SK-N-SH (cell line): ENCODE results near the gene PHF21A. TPM values are rescaled to one million over a fixed set of nuclear protein-coding genes. Genes with fewer than 3 reads are reported as not detected.

Experiments
- CTCF ChIA-PET: fragments of 300-600, 350-600 bp; formaldehyde crosslinking; extraction: SDS; loops from one replicate; lab custom pipeline; 2021; lab: Yijun Ruan, JAX
- POLR2A ChIA-PET: fragments of 350-600 bp; sonication (Branson Sonifier 250); formaldehyde crosslinking; extraction: SDS; loops from one replicate; lab custom pipeline; 2020; ENCODE audit warnings: antibody characterized with exemption, inconsistent platforms; lab: Yijun Ruan, JAX
- DNase-seq: peaks from one replicate; pipeline ENCODE4 v3.0.0; 2012
- H2AFZ ChIP-seq: fragments of 200-600 bp; sonication (generic); 2 replicates; pipeline ENCODE4 v1.8.1; 2016; ENCODE audit warnings: antibody characterized with exemption, mild to moderate bottlenecking, low read depth
- H3F3A ChIP-seq: fragments of 200-600 bp; sonication (generic); replicated peaks from 2 replicates; pipeline ENCODE3; 2016; ENCODE audit warnings: antibody characterized with exemption, mild to moderate bottlenecking; ENCODE audit not compliant: insufficient read depth
- H3K27ac ChIP-seq, 2 experiments: fragments of 200-500 bp in 1 of 2; fragments of 200-600 bp in 1 of 2; sonication (Bioruptor generic) in 1 of 2; sonication (generic), shearing (Covaris generic) in 1 of 2; 2 replicates each; pipeline versions ENCODE4 v1.5.1 to v1.6.1; 2014 to 2016; ENCODE audit warnings: low read depth in 2 of 2, inconsistent platforms in 1 of 2, low read length in 1 of 2, mild to moderate bottlenecking in 1 of 2, mixed read lengths in 1 of 2
- H3K27me3 ChIP-seq: fragments of 200-600 bp; sonication (generic), shearing (Covaris generic); 2 replicates; pipeline ENCODE4 v1.6.1; 2016; ENCODE audit warnings: mixed run types; ENCODE audit not compliant: insufficient read depth
- H3K36me3 ChIP-seq, 2 experiments: fragments of 200-500 bp in 1 of 2; fragments of 200-600 bp in 1 of 2; sonication (Bioruptor generic) in 1 of 2; sonication (generic) in 1 of 2; replicated peaks in 1 of 2; 2 replicates each; pipeline versions ENCODE3 to v1.5.1; 2014 to 2016; ENCODE audit warnings: low read length in 1 of 2, mild to moderate bottlenecking in 1 of 2; ENCODE audit not compliant: insufficient read depth in 2 of 2, control insufficient read depth in 1 of 2
- H3K4me1 ChIP-seq, 2 experiments: fragments of 200-500 bp in 1 of 2; fragments of 200-600 bp in 1 of 2; sonication (Bioruptor generic) in 1 of 2; sonication (generic), shearing (Covaris generic) in 1 of 2; 2 replicates each; pipeline versions ENCODE4 v1.5.1 to v1.6.1; 2014 to 2016; ENCODE audit warnings: low read depth in 1 of 2, low read length in 1 of 2, mixed run types in 1 of 2; ENCODE audit not compliant: insufficient read depth in 2 of 2, control insufficient read depth in 1 of 2
- H3K4me2 ChIP-seq: fragments of 200-600 bp; sonication (generic), shearing (Covaris generic); 2 replicates; pipeline ENCODE4 v1.6.1; 2017; ENCODE audit warnings: mixed run types
- H3K4me3 ChIP-seq, 2 experiments: fragments of 200-500 bp in 1 of 2; fragments of 200-600 bp in 1 of 2; sonication (Bioruptor generic) in 1 of 2; sonication (generic), shearing (Covaris generic) in 1 of 2; 2 replicates each; pipeline versions ENCODE4 v1.5.1 to v1.8.1; 2014 to 2016; ENCODE audit warnings: low read depth in 2 of 2, inconsistent platforms in 1 of 2, low read length in 1 of 2, mild to moderate bottlenecking in 1 of 2, mixed read lengths in 1 of 2, moderate library complexity in 1 of 2
- H3K79me2 ChIP-seq: fragments of 200-600 bp; sonication (generic); 2 replicates; pipeline ENCODE4 v1.8.1; 2017; ENCODE audit warnings: mild to moderate bottlenecking; ENCODE audit not compliant: insufficient read depth
- H3K9ac ChIP-seq: fragments of 200-600 bp; sonication (generic); 2 replicates; pipeline ENCODE4 v1.6.1; 2017; ENCODE audit warnings: mixed run types
- H3K9me2 ChIP-seq: fragments of 200-600 bp; sonication (generic); 2 replicates; pipeline ENCODE4 v1.6.1; 2017; ENCODE audit warnings: mixed run types
- H3K9me3 ChIP-seq: fragments of 200-600 bp; sonication (generic); 2 replicates; pipeline ENCODE4 v1.6.1; 2017; ENCODE audit warnings: mixed run types, mild to moderate bottlenecking, moderate library complexity
- H4K20me1 ChIP-seq: fragments of 200-600 bp; sonication (generic); 2 replicates; pipeline ENCODE4 v1.6.1; 2017; ENCODE audit warnings: mild to moderate bottlenecking, mixed run types; ENCODE audit not compliant: insufficient read depth
- CHD2 ChIP-seq: fragments of 150-350 bp; IDR thresholded peaks from 2 replicates; pipeline ENCODE4 v1.6.1; 2018; ENCODE audit warnings: low read length; ENCODE audit not compliant: partially characterized antibody
- EZH2phosphoT487 ChIP-seq: fragments of 200-600 bp; sonication (generic); IDR thresholded peaks from 2 replicates; pipeline ENCODE4 v1.6.1; 2017; ENCODE audit warnings: low read depth, mixed run types, mild to moderate bottlenecking, antibody characterized with exemption, moderate library complexity, borderline replicate concordance
- FOSL2 ChIP-seq: IDR thresholded peaks from 2 replicates; pipeline ENCODE4 v1.4.0; 2012; ENCODE audit warnings: low read depth, mild to moderate bottlenecking, moderate library complexity, borderline replicate concordance
- FOXJ3 ChIP-seq: sonication (generic); formaldehyde crosslinking; IDR thresholded peaks from 2 replicates; pipeline ENCODE4 v1.5.1; 2020; ENCODE audit warnings: mild to moderate bottlenecking, missing genetic modification reagents
- JUND ChIP-seq: IDR thresholded peaks from 2 replicates; pipeline ENCODE4 v1.4.0; 2012
- MEF2A ChIP-seq: IDR thresholded peaks from 2 replicates; pipeline ENCODE4 v1.4.0; 2012; ENCODE audit warnings: low read depth, borderline replicate concordance
- NFIC ChIP-seq: IDR thresholded peaks from 2 replicates; pipeline ENCODE4 v1.4.0; 2012; ENCODE audit warnings: borderline replicate concordance
- RAD21 ChIP-seq: IDR thresholded peaks from 2 replicates; pipeline ENCODE4 v1.6.1; 2012; ENCODE audit warnings: mild to moderate bottlenecking, low read length
- RCOR1 ChIP-seq: fragments of 150-350 bp; IDR thresholded peaks from 2 replicates; pipeline ENCODE4 v1.6.1; 2017; ENCODE audit warnings: antibody characterized with exemption, low read length
- RXRA ChIP-seq: IDR thresholded peaks from 2 replicates; pipeline ENCODE4 v1.4.0; 2012; ENCODE audit warnings: low read depth, mild to moderate bottlenecking, borderline replicate concordance
- SMC3 ChIP-seq: IDR thresholded peaks from 2 replicates; pipeline ENCODE4 v1.6.1; 2012; ENCODE audit warnings: low read depth, low read length, improper control_type of control experiment
- TAF1 ChIP-seq: IDR thresholded peaks from 2 replicates; pipeline ENCODE4 v1.6.1; 2012; ENCODE audit warnings: low read depth, mild to moderate bottlenecking, low read length, moderate library complexity, borderline replicate concordance
- TEAD4 ChIP-seq: IDR thresholded peaks from 2 replicates; pipeline ENCODE4 v1.4.0; 2012; ENCODE audit warnings: mild to moderate bottlenecking, borderline replicate concordance; ENCODE audit not compliant: insufficient read depth
- USF1 ChIP-seq: IDR thresholded peaks from 2 replicates; pipeline ENCODE4 v1.4.0; 2012; ENCODE audit warnings: low read depth, borderline replicate concordance
- ZBTB33 ChIP-seq: IDR thresholded peaks from 2 replicates; pipeline ENCODE4 v1.4.0; 2012; ENCODE audit warnings: low read depth, borderline replicate concordance
- WGBS: methylation state at CpG from one replicate; pipeline ENCODE4 v1.1.6; 2017; ENCODE audit warnings: low lambda C conversion rate; 5-methylcytosine and 5-hydroxymethylcytosine counted together
- polyA plus RNA-seq, 3 experiments: library from polyadenylated mRNA; depleted of rRNA; stranded (reverse); fragments of >200 nt; gene quantifications; 2 replicates each; pipeline ENCODE4 v1.2.3, GENCODE V29; 2012
- TF ChIP-seq, protein P1 (sequence below): IDR thresholded peaks from 2 replicates; pipeline ENCODE4; 2012
- TF ChIP-seq, protein P2 (sequence below): fragments of 200-600 bp; sonication (generic); IDR thresholded peaks from 2 replicates; pipeline ENCODE4 v1.6.1; 2017; ENCODE audit warnings: antibody characterized with exemption, mild to moderate bottlenecking, moderate library complexity
- TF ChIP-seq, protein P3 (sequence below): fragments of 150-350 bp; IDR thresholded peaks from 2 replicates; pipeline ENCODE4 v1.6.1; 2016; ENCODE audit warnings: mild to moderate bottlenecking, low read depth, low read length

PHF21A gene
- polyA plus RNA-seq, 1 of the 3 experiments (the other 2 are of a cell fraction): 18.8 TPM

DNA sequence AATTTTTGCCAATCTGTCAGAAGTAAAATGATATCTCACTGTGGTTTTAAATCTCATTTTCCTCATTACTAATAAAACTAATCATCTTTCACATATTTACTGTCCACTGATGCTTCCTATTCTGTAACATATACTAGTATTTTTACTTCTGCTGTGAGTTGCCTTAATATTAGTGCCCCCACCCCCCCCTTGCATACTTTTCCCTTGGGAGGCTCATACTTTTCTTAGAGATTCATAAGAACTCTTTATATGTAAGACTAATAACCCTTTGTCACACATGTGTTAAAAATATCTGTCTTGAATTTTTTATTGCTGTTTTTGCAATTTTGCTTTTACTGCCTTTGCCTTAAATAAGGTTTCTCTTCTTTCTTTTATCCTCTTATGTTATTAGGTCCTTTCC, 87.2 kb downstream of the PHF21A start:
- H3K27me3 ChIP-seq: no peaks in the 10 kb centered on the region
- TF ChIP-seq, protein P1, sequence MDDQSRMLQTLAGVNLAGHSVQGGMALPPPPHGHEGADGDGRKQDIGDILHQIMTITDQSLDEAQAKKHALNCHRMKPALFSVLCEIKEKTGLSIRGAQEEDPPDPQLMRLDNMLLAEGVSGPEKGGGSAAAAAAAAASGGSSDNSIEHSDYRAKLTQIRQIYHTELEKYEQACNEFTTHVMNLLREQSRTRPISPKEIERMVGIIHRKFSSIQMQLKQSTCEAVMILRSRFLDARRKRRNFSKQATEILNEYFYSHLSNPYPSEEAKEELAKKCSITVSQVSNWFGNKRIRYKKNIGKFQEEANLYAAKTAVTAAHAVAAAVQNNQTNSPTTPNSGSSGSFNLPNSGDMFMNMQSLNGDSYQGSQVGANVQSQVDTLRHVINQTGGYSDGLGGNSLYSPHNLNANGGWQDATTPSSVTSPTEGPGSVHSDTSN: no peak
- TF ChIP-seq MEF2A: no peak
- TF ChIP-seq, all 33 proteins: peak for 0
- DNase-seq: no peak

DNA sequence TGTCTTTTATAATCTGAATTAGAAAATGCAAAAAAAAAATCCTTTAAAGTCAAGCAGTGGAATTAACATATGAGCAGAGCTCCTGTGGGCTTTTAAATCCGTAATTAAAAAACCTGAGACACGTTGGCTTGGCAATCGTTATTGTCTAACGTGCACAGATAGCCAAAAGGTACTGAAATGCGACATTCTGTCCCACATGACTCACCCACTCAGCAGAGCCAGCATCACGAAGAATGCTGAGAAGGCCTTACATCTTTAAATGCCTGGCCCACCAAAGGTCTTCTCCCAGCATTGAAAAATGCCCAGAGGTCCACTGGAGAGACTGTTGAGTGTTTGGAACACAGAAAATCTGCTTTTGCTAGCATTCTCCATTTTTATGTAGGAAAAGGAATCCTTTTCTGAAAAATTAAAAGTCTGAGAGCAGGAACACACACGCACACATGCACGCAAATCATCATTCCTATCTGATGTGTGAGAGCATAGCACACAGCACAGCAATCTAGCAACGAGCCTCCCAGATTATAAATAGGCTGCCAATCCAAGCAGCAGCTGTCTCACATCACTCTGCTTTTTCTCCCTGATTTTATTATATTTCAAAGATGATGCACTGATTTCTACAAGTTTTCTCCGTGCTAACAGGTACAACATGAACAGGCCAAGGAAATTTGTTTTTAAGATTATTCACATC, 94.5 kb downstream of the PHF21A start:
- peaks cover 8 to 17% of the 10 kb centered on the region in 2 experiments for H3K4me1 ChIP-seq
- ChIA-PET POLR2A (no interaction called here), CTCF (interaction anchor here (1.3 to 1.5 kb wide), 2 partner anchors 20 to 62 kb away, joined by 6 to 9 read pairs; no protein-coding TSS in a partner anchor)
- peaks cover 15% of the 10 kb centered on the region for H3K79me2 ChIP-seq
- H3K9me2 ChIP-seq: no peaks in the 10 kb centered on the region
- H3K4me2 ChIP-seq: peak overlapping the region; percentile 45
- no peak overlapping the region; a peak in 2 of 4 replicates for H3K4me3 ChIP-seq
- no peak overlapping the region for H2AFZ ChIP-seq
- H3K36me3 ChIP-seq: no peaks in the 10 kb centered on the region
- 44% methylated on average over 10 of the region's 10 CpGs for WGBS
- no peaks in the 10 kb centered on the region for H3K27me3 ChIP-seq
- peaks cover 8% of the 10 kb centered on the region for H4K20me1 ChIP-seq
- H3F3A ChIP-seq: peaks cover 23% of the 10 kb centered on the region
- peak overlapping the region; percentile 42; the same call in 1 of the 2 replicates for H3K9ac ChIP-seq
- no peaks in the 10 kb centered on the region for H3K9me3 ChIP-seq
- H3K27ac ChIP-seq: peak overlapping the region; percentile 44 to 73; a peak in 3 of 4 replicates
- DNase-seq: no peak
- TF ChIP-seq FOSL2 (peak; percentile 32; the same call in 1 of the 2 replicates), FOXJ3 (CRISPR knock-in tag) (no peak), TAF1 (no peak), RCOR1 (no peak), RXRA (no peak), SMC3 (no peak), TEAD4 (no peak), JUND (peak; percentile 37; the same call in 1 of the 2 replicates), RAD21 (no peak), CHD2 (no peak), NFIC (0 out of 2 replicates have a peak, but pooled peaks have one; percentile 15), MEF2A (no peak), USF1 (no peak), ZBTB33 (no peak), EZH2phosphoT487 (no peak)
- TF ChIP-seq, protein P2, sequence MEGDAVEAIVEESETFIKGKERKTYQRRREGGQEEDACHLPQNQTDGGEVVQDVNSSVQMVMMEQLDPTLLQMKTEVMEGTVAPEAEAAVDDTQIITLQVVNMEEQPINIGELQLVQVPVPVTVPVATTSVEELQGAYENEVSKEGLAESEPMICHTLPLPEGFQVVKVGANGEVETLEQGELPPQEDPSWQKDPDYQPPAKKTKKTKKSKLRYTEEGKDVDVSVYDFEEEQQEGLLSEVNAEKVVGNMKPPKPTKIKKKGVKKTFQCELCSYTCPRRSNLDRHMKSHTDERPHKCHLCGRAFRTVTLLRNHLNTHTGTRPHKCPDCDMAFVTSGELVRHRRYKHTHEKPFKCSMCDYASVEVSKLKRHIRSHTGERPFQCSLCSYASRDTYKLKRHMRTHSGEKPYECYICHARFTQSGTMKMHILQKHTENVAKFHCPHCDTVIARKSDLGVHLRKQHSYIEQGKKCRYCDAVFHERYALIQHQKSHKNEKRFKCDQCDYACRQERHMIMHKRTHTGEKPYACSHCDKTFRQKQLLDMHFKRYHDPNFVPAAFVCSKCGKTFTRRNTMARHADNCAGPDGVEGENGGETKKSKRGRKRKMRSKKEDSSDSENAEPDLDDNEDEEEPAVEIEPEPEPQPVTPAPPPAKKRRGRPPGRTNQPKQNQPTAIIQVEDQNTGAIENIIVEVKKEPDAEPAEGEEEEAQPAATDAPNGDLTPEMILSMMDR: no peak
- TF ChIP-seq, protein P3, sequence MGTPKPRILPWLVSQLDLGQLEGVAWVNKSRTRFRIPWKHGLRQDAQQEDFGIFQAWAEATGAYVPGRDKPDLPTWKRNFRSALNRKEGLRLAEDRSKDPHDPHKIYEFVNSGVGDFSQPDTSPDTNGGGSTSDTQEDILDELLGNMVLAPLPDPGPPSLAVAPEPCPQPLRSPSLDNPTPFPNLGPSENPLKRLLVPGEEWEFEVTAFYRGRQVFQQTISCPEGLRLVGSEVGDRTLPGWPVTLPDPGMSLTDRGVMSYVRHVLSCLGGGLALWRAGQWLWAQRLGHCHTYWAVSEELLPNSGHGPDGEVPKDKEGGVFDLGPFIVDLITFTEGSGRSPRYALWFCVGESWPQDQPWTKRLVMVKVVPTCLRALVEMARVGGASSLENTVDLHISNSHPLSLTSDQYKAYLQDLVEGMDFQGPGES: no peak

More for the DNA sequence above, 87.2 kb downstream of the PHF21A start:
- Histone ChIP-seq H4K20me1 (no peaks in the 10 kb centered on the region), H3K4me2 (no peak overlapping the region), H3K9ac (no peak overlapping the region), H3K36me3 (peaks cover 0 to 5% of the 10 kb centered on the region in 2 experiments), H2AFZ (no peak overlapping the region), H3K9me3 (no peaks in the 10 kb centered on the region), H3K9me2 (no peaks in the 10 kb centered on the region), H3F3A (peaks cover 15% of the 10 kb centered on the region), H3K4me3 (no peak overlapping the region), H3K27ac (no peak overlapping the region), H3K4me1 (peaks cover 0 to 16% of the 10 kb centered on the region in 2 experiments; a peak in 2 of 4 replicates), H3K79me2 (peaks cover 5% of the 10 kb centered on the region; the same call in 1 of the 2 replicates)
- CTCF ChIA-PET: no interaction called here
- POLR2A ChIA-PET: no interaction called here
